Trophoblast cell (in vitro differentiated cells and primary cell): ENCODE results near the gene TMPRSS3.

Experiments
- DNase-seq, 2 donors: peaks; one replicate each; pipeline ENCODE4 v3.0.0-alpha.2; 2016
- H2AFZ ChIP-seq: 2 replicates; pipeline ENCODE4 v1.6.1; 2013; ENCODE audit warnings: low read length, moderate library complexity, mild to moderate bottlenecking; ENCODE audit not compliant: insufficient read depth, poor library complexity
- H2AK5ac ChIP-seq: 2 replicates; pipeline ENCODE4 v1.6.1; 2013; ENCODE audit warnings: mild to moderate bottlenecking, low read length
- H2BK120ac ChIP-seq: 2 replicates; pipeline ENCODE4 v1.6.1; 2013; ENCODE audit warnings: low read length, mild to moderate bottlenecking, moderate library complexity; ENCODE audit not compliant: insufficient read depth, poor library complexity
- H2BK12ac ChIP-seq: 2 replicates; pipeline ENCODE4 v1.6.1; 2013; ENCODE audit warnings: mild to moderate bottlenecking, low read length, moderate library complexity
- H2BK5ac ChIP-seq: 2 replicates; pipeline ENCODE4 v1.6.1; 2013; ENCODE audit warnings: low read length, low read depth, moderate library complexity, mild to moderate bottlenecking; ENCODE audit not compliant: poor library complexity
- H3K14ac ChIP-seq: 2 replicates; pipeline ENCODE4 v1.6.1; 2013; ENCODE audit warnings: mild to moderate bottlenecking, low read length
- H3K18ac ChIP-seq: 2 replicates; pipeline ENCODE4 v1.6.1; 2013; ENCODE audit warnings: mild to moderate bottlenecking, low read length
- H3K23ac ChIP-seq: 2 replicates; pipeline ENCODE4 v1.6.1; 2013; ENCODE audit warnings: low read length
- H3K27ac ChIP-seq: 2 replicates; pipeline ENCODE4 v1.5.1; 2013; ENCODE audit warnings: low read depth, mild to moderate bottlenecking, inconsistent platforms, low read length, moderate library complexity
- H3K27me3 ChIP-seq: 2 replicates; pipeline ENCODE4 v1.6.1; 2013; ENCODE audit warnings: inconsistent platforms, mild to moderate bottlenecking, low read length, moderate library complexity; ENCODE audit not compliant: insufficient read depth
- H3K36me3 ChIP-seq, 2 experiments: 1 replicate in 1 of 2; 2 replicates in 1 of 2; pipeline ENCODE4 v1.6.1; 2013; ENCODE audit warnings: low read length in 2 of 2, mild to moderate bottlenecking in 2 of 2, moderate library complexity in 1 of 2; ENCODE audit not compliant: insufficient read depth in 2 of 2, control insufficient read depth in 1 of 2
- H3K4ac ChIP-seq: 2 replicates; pipeline ENCODE4 v1.6.1; 2013; ENCODE audit warnings: low read depth, mild to moderate bottlenecking, low read length, moderate library complexity
- H3K4me1 ChIP-seq, 2 experiments: 1 replicate in 1 of 2; 2 replicates in 1 of 2; pipeline ENCODE4 v1.6.1; 2013; ENCODE audit warnings: low read length in 2 of 2, mild to moderate bottlenecking in 2 of 2, moderate library complexity in 1 of 2; ENCODE audit not compliant: insufficient read depth in 2 of 2, control insufficient read depth in 1 of 2
- H3K4me2 ChIP-seq: 2 replicates; pipeline ENCODE4 v1.6.1; 2013; ENCODE audit warnings: inconsistent platforms, mild to moderate bottlenecking, low read length, moderate library complexity
- H3K4me3 ChIP-seq: 2 replicates; pipeline ENCODE4 v1.5.1; 2013; ENCODE audit warnings: mild to moderate bottlenecking, low read depth, low read length, inconsistent platforms
- H3K79me1 ChIP-seq: one replicate; pipeline ENCODE4 v1.6.1; 2013; ENCODE audit warnings: low read length
- H3K79me2 ChIP-seq: 2 replicates; pipeline ENCODE4 v1.6.1; 2013; ENCODE audit warnings: low read length, mild to moderate bottlenecking; ENCODE audit not compliant: control insufficient read depth, insufficient read depth, poor library complexity
- H3K9ac ChIP-seq: 2 replicates; pipeline ENCODE4 v1.6.1; 2013; ENCODE audit warnings: mild to moderate bottlenecking, low read length
- H3K9me3 ChIP-seq: 2 replicates; pipeline ENCODE4 v1.6.1; 2013; ENCODE audit warnings: low read depth, mild to moderate bottlenecking, control low read depth, inconsistent platforms, low read length; ENCODE audit not compliant: insufficient read depth
- H4K12ac ChIP-seq: 2 replicates; pipeline ENCODE4 v1.6.1; 2013; ENCODE audit warnings: low read depth, mild to moderate bottlenecking, low read length, moderate library complexity
- H4K8ac ChIP-seq: 2 replicates; pipeline ENCODE4 v1.6.1; 2013; ENCODE audit warnings: low read depth, mild to moderate bottlenecking, low read length, moderate library complexity
- H4K91ac ChIP-seq: one replicate; pipeline ENCODE4 v1.6.1; 2013; ENCODE audit warnings: low read depth, mild to moderate bottlenecking, low read length, moderate library complexity
- WGBS: extraction: QIAGEN DNeasy Blood & Tissue Kit; methylation state at CpG from one replicate; pipeline ENCODE4 v1.1.7; 2013; ENCODE audit warnings: missing lambda C conversion rate; ENCODE audit not compliant: insufficient read length, insufficient coverage; ENCODE audit errors: extremely low coverage; 5-methylcytosine and 5-hydroxymethylcytosine counted together

Gene TMPRSS3

GRCh38 chr21:42427809-42428419 is 32.1 kb upstream of the TMPRSS3 start:
- WGBS, result no CpG with 5 or more reads among the region's 10 CpGs
- no peaks in the 10 kb centered on the region for H3K36me3 ChIP-seq

GRCh38 chr21:42426876-42427480 is 31.1 kb upstream of the TMPRSS3 start:
- H4K12ac ChIP-seq, result no peak overlapping the region
- WGBS, result no CpG with 5 or more reads among the region's 10 CpGs
- no peaks in the 10 kb centered on the region for H3K27me3 ChIP-seq
- no peaks in the 10 kb centered on the region for H3K4me1 ChIP-seq
- no peak overlapping the region for H3K27ac ChIP-seq
- no peak for DNase-seq
- H2BK12ac ChIP-seq, result no peak overlapping the region
- no peak overlapping the region for H3K4ac ChIP-seq
- H3K4me3 ChIP-seq, result no peak overlapping the region
- no peak overlapping the region for H2BK120ac ChIP-seq
- H3K36me3 ChIP-seq, result no peaks in the 10 kb centered on the region
- H2AFZ ChIP-seq, result no peak overlapping the region
- H3K23ac ChIP-seq, result no peak overlapping the region
- no peak overlapping the region for H4K91ac ChIP-seq
- H2BK5ac ChIP-seq, result no peak overlapping the region
- no peak overlapping the region for H3K4me2 ChIP-seq
- H3K9ac ChIP-seq, result no peak overlapping the region
- H4K8ac ChIP-seq, result no peak overlapping the region
- peaks cover 3% of the 10 kb centered on the region for H3K9me3 ChIP-seq
- no peaks in the 10 kb centered on the region for H3K79me1 ChIP-seq
- H2AK5ac ChIP-seq, result no peak overlapping the region
- no peaks in the 10 kb centered on the region for H3K79me2 ChIP-seq
- H3K18ac ChIP-seq, result no peak overlapping the region
- no peak overlapping the region for H3K14ac ChIP-seq

More at GRCh38 chr21:42427809-42428419, 32.1 kb upstream of the TMPRSS3 start:
- Histone ChIP-seq H3K4ac (no peak overlapping the region), H3K79me1 (no peaks in the 10 kb centered on the region), H4K12ac (no peak overlapping the region), H2BK12ac (no peak overlapping the region), H3K14ac (no peak overlapping the region), H3K23ac (no peak overlapping the region), H2AFZ (no peak overlapping the region), H3K27me3 (no peaks in the 10 kb centered on the region), H4K91ac (no peak overlapping the region), H3K79me2 (no peaks in the 10 kb centered on the region), H2AK5ac (no peak overlapping the region), H3K18ac (no peak overlapping the region), H3K4me2 (no peak overlapping the region), H3K9me3 (peaks cover 3% of the 10 kb centered on the region), H3K9ac (no peak overlapping the region), H4K8ac (no peak overlapping the region), H2BK5ac (no peak overlapping the region), H2BK120ac (no peak overlapping the region), H3K4me1 (no peaks in the 10 kb centered on the region), H3K27ac (no peak overlapping the region), H3K4me3 (no peak overlapping the region)
- DNase-seq, result peak; percentile 24 to 73

GRCh38 chr21:42426424-42426823 is 30.6 kb upstream of the TMPRSS3 start:
- Histone ChIP-seq H3K23ac (no peak overlapping the region), H2BK12ac (no peak overlapping the region), H3K27me3 (no peaks in the 10 kb centered on the region), H3K4ac (no peak overlapping the region), H4K8ac (no peak overlapping the region), H2AFZ (no peak overlapping the region), H3K9me3 (peaks cover 3% of the 10 kb centered on the region), H2AK5ac (no peak overlapping the region), H3K14ac (no peak overlapping the region), H3K79me2 (no peaks in the 10 kb centered on the region), H4K91ac (no peak overlapping the region), H3K4me2 (no peak overlapping the region), H3K4me3 (no peak overlapping the region), H3K4me1 (no peaks in the 10 kb centered on the region), H3K36me3 (no peaks in the 10 kb centered on the region), H3K79me1 (no peaks in the 10 kb centered on the region), H2BK120ac (no peak overlapping the region), H3K9ac (no peak overlapping the region), H4K12ac (no peak overlapping the region), H2BK5ac (no peak overlapping the region), H3K27ac (no peak overlapping the region), H3K18ac (no peak overlapping the region)
- WGBS, result no CpG with 5 or more reads among the region's 7 CpGs
- DNase-seq, result no peak

- DNase-seq, result no peak
- Histone ChIP-seq H4K91ac (no peak overlapping the region), H2BK120ac (no peak overlapping the region), H3K23ac (no peak overlapping the region), H3K9me3 (peaks cover 5% of the 10 kb centered on the region), H3K27me3 (no peaks in the 10 kb centered on the region), H3K4me1 (no peaks in the 10 kb centered on the region), H2BK12ac (no peak overlapping the region), H3K14ac (no peak overlapping the region), H3K36me3 (no peaks in the 10 kb centered on the region), H4K8ac (no peak overlapping the region), H3K79me2 (no peaks in the 10 kb centered on the region), H2AFZ (no peak overlapping the region), H3K79me1 (no peaks in the 10 kb centered on the region), H3K4ac (no peak overlapping the region), H2BK5ac (no peak overlapping the region), H3K27ac (no peak overlapping the region), H3K4me2 (no peak overlapping the region), H3K4me3 (no peak overlapping the region), H4K12ac (no peak overlapping the region), H3K18ac (no peak overlapping the region), H3K9ac (no peak overlapping the region), H2AK5ac (no peak overlapping the region)
- WGBS, result no CpG with 5 or more reads among the region's 4 CpGs
These were observed 29.7 kb upstream of the TMPRSS3 start for GRCh38 chr21:42425591-42425990.
